HCT116 (cell line): ENCODE results near the gene DNAAF5.

Experiments
- EZH2 ChIP-seq: fragments of 200-600 bp; sonication (generic); IDR thresholded peaks from 2 replicates; pipeline ENCODE4 v1.6.1; 2017; ENCODE audit warnings: antibody characterized with exemption, mixed run types
- POLR2A ChIP-seq: IDR thresholded peaks from 2 replicates; pipeline ENCODE4 v1.7.0; 2011; ENCODE audit warnings: borderline replicate concordance; ENCODE audit not compliant: insufficient read depth, insufficient read length; ENCODE audit errors: extremely low read depth
- RAD21 ChIP-seq: IDR thresholded peaks from 2 replicates; pipeline ENCODE4 v1.6.1; 2012; ENCODE audit warnings: low read depth, mild to moderate bottlenecking
- TF ChIP-seq, protein P1 (sequence below), 3 experiments: fragments of 200-600 bp in 1 of 3; sonication (generic) in 1 of 3; IDR thresholded peaks in 2 of 3; conservative IDR thresholded peaks in 1 of 3; 2 replicates each; pipeline ENCODE4 v1.5.1; 2012 to 2017; ENCODE audit warnings: low read depth in 2 of 3, low read length in 2 of 3, antibody characterized with exemption in 1 of 3, borderline replicate concordance in 1 of 3, control low read depth in 1 of 3, mild to moderate bottlenecking in 1 of 3, mixed read lengths in 1 of 3, mixed run types in 1 of 3, moderate library complexity in 1 of 3; ENCODE audit not compliant: insufficient read depth in 1 of 3

DNA sequence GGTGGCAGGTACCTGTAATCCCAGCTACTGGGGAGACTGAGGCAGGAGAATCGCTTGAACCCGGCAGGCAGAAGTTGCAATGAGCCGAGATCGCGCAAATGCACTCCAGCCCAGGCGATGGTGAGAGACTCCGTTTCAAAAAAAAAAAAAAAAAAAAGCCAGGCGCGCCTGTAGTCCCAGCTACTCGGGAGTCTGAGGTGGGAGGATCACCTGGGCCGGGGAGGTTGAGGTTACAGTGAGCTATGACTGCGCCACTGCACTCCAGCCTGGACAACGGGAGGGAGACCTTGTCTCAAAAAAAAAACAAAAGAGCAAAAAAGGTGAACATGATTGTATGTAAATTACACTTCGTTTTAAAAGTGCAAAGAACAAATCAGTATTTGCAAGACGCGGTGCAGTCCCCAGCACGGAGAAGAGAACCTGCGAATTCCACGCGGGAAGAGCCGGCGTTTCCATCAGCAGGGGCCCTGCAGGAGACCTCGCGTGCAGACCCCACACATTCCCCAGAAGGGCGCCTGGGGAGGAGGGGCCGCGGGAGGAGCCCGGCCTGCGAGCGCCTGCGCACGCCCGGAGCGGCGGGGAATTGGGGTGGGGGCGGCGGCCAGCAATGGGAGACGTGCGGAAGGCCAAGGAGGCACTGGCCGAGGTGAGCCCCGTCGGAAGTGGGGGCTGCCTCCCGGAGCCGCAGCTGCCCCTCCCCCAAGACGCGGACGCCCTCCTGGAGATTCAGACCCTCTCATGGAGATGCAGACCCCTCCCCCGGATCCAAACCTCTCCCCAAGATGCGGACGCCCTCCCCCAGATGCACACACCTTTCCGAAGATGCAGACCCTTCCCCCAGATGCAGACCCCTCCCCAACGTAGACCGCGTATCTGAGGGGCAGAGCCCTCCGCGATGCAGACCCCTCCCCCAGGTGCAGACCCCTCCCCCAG lies 89.1 kb downstream of the DNAAF5 start:
- TF ChIP-seq RAD21, result no peak
- TF ChIP-seq, protein P1, sequence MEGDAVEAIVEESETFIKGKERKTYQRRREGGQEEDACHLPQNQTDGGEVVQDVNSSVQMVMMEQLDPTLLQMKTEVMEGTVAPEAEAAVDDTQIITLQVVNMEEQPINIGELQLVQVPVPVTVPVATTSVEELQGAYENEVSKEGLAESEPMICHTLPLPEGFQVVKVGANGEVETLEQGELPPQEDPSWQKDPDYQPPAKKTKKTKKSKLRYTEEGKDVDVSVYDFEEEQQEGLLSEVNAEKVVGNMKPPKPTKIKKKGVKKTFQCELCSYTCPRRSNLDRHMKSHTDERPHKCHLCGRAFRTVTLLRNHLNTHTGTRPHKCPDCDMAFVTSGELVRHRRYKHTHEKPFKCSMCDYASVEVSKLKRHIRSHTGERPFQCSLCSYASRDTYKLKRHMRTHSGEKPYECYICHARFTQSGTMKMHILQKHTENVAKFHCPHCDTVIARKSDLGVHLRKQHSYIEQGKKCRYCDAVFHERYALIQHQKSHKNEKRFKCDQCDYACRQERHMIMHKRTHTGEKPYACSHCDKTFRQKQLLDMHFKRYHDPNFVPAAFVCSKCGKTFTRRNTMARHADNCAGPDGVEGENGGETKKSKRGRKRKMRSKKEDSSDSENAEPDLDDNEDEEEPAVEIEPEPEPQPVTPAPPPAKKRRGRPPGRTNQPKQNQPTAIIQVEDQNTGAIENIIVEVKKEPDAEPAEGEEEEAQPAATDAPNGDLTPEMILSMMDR (IDR thresholded peaks at IDR 0.05 in 2 of 3, conservative IDR thresholded peaks at IDR 0.05 in 1 of 3; ENCODE audit: borderline replicate concordance in 1 of 3, insufficient read depth in 1 of 3, low read depth in 2 of 3, low read length in 2 of 3), result no peak
- no peak for TF ChIP-seq EZH2
- no peak for TF ChIP-seq POLR2A
